SKM-1 (cell line): Measurements from ENCODE around the gene KMT2B.

Experiments used
- DNase-seq: peaks from one replicate; lab custom pipeline; 2025; ENCODE audit not compliant: unreplicated experiment; lab: John Stamatoyannopoulos, UW

The KMT2B gene

DNA sequence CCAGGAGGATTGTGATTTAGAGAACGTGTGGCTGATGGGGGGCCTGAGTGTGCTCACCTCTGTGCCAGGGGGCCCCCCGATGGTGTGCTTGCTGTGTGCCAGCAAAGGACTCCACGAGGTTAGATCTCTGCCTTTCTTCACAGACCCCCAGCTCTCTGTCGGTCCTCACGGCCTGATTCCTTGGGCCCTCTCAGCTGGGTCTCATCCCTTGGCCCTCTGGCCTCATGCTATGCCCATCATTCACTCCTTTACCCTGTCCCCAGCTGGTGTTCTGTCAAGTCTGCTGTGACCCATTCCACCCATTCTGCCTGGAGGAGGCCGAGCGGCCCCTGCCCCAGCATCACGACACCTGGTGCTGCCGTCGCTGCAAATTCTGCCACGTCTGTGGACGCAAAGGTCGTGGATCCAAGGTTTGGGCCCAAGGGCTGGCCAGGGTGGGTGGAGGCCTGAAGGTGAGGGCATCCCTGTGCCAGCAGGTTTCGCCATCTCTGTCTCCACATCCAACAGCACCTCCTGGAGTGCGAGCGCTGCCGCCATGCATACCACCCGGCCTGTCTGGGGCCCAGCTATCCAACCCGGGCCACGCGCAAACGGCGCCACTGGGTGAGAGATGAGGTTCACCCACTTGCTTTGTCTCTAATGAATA is 7.5 kb downstream of the KMT2B start:
- DNase-seq: no peak

GRCh38 chr19:35727053-35727955 is 9.5 kb downstream of the KMT2B start:
- DNase-seq: no peak

GRCh38 chr19:35727956-35728706 is 10.3 kb downstream of the KMT2B start:
- DNase-seq: no peak

GRCh38 chr19:35729021-35729420 is 11.2 kb downstream of the KMT2B start:
- no peak for DNase-seq

DNA sequence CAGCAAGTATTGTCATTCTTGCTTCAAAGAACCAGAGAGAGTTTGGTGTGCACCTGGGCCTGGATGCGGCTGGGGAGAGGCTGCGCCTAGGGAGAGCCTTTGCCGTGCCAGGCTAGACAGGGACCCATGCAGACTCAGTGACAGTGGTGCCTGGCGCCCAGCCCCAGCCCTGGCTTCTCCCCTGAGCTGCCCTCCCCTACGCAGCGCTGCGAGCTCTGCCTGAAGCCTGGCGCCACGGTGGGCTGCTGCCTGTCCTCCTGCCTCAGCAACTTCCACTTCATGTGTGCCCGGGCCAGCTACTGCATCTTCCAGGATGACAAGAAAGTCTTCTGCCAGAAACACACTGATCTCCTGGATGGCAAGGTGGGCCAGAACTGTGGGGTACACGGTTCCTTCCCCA is 12.0 kb downstream of the KMT2B start:
- DNase-seq: no peak

- DNase-seq: no peak
These were observed 12.5 kb downstream of the KMT2B start for GRCh38 chr19:35730326-35730725.

GRCh38 chr19:35731353-35731752 is 13.6 kb downstream of the KMT2B start:
- no peak for DNase-seq

DNA sequence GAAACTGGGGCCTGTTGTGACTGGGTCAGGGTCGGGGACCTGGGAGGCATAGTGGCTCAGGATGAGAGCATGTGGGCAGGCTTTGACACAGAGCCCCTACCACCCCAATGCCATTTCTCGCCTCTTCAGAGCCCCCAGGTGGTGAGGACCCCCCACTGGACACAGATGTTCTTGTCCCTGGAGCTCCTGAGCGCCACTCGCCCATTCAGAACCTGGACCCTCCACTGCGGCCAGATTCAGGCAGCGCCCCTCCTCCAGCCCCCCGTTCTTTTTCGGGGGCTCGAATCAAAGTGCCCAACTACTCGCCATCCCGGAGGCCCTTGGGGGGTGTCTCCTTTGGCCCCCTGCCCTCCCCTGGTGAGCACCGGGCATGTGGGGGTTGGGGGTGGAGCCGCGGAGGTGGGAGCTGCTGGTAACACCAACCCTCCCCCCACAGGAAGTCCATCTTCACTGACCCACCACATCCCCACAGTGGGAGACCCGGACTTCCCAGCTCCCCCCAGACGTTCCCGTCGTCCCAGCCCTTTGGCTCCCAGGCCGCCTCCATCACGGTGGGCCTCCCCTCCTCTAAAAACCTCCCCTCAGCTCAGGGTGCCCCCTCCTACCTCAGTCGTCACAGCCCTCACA is 14.1 kb downstream of the KMT2B start:
- DNase-seq: no peak

DNA sequence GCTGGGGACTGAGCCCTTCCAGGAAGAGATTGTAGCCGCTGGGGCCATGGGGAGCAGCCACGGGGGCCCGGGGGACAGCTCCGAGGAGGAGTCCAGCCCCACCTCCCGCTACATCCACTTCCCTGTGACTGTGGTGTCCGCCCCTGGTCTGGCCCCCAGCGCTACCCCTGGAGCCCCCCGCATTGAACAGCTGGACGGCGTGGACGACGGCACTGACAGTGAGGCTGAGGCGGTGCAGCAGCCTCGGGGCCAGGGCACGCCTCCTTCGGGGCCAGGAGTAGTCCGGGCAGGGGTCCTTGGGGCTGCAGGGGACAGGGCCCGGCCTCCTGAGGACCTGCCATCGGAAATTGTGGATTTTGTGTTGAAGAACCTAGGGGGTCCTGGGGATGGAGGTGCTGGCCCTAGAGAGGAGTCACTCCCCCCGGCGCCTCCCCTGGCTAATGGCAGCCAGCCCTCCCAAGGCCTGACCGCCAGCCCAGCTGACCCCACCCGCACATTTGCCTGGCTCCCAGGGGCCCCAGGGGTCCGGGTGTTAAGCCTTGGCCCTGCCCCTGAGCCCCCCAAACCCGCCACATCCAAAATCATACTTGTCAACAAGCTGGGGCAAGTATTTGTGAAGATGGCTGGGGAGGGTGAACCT is 14.9 kb downstream of the KMT2B start:
- DNase-seq: no peak

- DNase-seq: no peak
These were observed 15.7 kb downstream of the KMT2B start for GRCh38 chr19:35733180-35734125.

- no peak for DNase-seq
These were observed 16.5 kb downstream of the KMT2B start for GRCh38 chr19:35734273-35734672.

DNA sequence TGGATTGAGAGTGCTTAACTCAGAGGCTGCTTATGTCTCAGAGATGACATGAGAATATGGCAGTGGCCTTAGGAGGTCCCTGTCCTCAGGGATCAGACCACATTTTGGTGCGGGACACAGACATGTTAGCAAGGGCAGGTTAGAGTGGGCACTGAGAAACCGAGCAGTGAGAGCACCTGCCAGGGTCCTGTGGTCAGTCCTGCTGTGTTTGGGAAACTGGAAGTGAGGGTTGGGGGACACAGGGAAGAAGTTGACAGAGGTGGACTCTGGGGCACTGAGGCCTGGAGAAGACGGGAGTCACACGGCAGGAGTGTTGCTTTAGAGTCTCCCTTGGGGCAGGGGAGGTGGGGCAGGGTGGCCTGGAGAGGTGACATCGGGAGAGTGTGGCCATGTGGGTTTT is 17.1 kb downstream of the KMT2B start:
- no peak for DNase-seq

GRCh38 chr19:35736913-35737886 is 19.4 kb downstream of the KMT2B start:
- DNase-seq: no peak

DNA sequence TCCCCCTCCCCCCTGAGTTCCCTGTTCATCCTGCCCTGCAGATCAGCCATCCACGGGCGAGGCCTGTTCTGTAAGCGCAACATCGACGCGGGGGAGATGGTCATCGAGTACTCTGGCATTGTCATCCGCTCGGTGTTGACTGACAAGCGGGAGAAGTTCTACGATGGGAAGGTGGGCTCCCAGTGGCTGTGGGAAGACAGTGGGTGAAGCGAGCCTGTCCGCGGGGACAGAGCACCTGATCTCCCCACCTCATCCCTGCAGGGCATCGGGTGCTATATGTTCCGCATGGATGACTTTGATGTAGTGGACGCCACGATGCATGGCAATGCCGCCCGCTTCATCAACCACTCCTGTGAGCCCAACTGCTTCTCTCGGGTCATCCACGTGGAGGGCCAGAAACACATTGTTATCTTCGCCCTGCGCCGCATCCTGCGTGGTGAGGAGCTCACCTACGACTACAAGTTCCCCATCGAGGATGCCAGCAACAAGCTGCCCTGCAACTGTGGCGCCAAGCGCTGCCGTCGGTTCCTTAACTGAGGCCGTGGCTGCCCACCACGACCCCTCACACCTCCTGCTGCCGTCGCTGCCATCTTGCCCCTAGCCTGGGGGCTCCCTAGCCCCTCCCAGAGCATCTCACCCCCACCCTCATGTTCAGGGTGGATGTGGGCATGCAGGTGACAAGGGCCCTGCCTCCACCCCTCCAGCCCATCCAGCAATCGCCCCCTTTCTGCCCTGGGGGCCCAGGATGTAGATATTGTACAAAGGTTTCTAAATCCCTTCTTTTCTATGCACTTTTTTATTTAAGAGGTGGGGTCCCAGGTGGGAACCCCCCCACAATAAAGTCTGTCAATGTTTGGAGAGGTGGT is 20.5 kb downstream of the KMT2B start:
- DNase-seq: no peak

GRCh38 chr19:35738887-35739229 is 21.1 kb downstream of the KMT2B start:
- no peak for DNase-seq

GRCh38 chr19:35739275-35740107 is 21.7 kb downstream of the KMT2B start:
- no peak for DNase-seq

DNA sequence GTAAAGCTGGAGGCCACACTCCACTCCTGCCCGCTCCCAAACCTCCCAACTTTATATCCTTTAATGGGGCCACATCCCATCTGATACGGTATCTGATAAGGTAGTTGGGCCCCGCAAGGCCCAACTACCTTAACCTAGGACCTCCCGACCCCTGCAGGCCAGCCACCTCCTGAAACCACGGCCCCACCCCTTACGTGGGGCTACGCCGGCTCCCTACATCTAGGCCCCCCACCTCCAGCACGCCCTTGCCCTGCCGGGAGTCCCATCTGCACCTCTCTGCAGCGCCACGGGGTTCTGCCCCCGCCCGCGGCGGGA is 22.3 kb downstream of the KMT2B start:
- DNase-seq: no peak
